Trophoblast cell (in vitro differentiated cells and primary cell): ENCODE measurements around the gene PRUNE2.

ENCODE experiments used
- DNase-seq, 2 donors: peaks; one replicate each; pipeline ENCODE4 v3.0.0-alpha.2; 2016
- H2AFZ ChIP-seq: 2 replicates; pipeline ENCODE4 v1.6.1; 2013; ENCODE audit warnings: low read length, moderate library complexity, mild to moderate bottlenecking; ENCODE audit not compliant: insufficient read depth, poor library complexity
- H2AK5ac ChIP-seq: 2 replicates; pipeline ENCODE4 v1.6.1; 2013; ENCODE audit warnings: mild to moderate bottlenecking, low read length
- H2BK120ac ChIP-seq: 2 replicates; pipeline ENCODE4 v1.6.1; 2013; ENCODE audit warnings: low read length, mild to moderate bottlenecking, moderate library complexity; ENCODE audit not compliant: insufficient read depth, poor library complexity
- H2BK12ac ChIP-seq: 2 replicates; pipeline ENCODE4 v1.6.1; 2013; ENCODE audit warnings: mild to moderate bottlenecking, low read length, moderate library complexity
- H2BK5ac ChIP-seq: 2 replicates; pipeline ENCODE4 v1.6.1; 2013; ENCODE audit warnings: low read length, low read depth, moderate library complexity, mild to moderate bottlenecking; ENCODE audit not compliant: poor library complexity
- H3K14ac ChIP-seq: 2 replicates; pipeline ENCODE4 v1.6.1; 2013; ENCODE audit warnings: mild to moderate bottlenecking, low read length
- H3K18ac ChIP-seq: 2 replicates; pipeline ENCODE4 v1.6.1; 2013; ENCODE audit warnings: mild to moderate bottlenecking, low read length
- H3K23ac ChIP-seq: 2 replicates; pipeline ENCODE4 v1.6.1; 2013; ENCODE audit warnings: low read length
- H3K27ac ChIP-seq: 2 replicates; pipeline ENCODE4 v1.5.1; 2013; ENCODE audit warnings: low read depth, mild to moderate bottlenecking, inconsistent platforms, low read length, moderate library complexity
- H3K27me3 ChIP-seq: 2 replicates; pipeline ENCODE4 v1.6.1; 2013; ENCODE audit warnings: inconsistent platforms, mild to moderate bottlenecking, low read length, moderate library complexity; ENCODE audit not compliant: insufficient read depth
- H3K36me3 ChIP-seq, 2 experiments: 1 replicate in 1 of 2; 2 replicates in 1 of 2; pipeline ENCODE4 v1.6.1; 2013; ENCODE audit warnings: low read length in 2 of 2, mild to moderate bottlenecking in 2 of 2, moderate library complexity in 1 of 2; ENCODE audit not compliant: insufficient read depth in 2 of 2, control insufficient read depth in 1 of 2
- H3K4ac ChIP-seq: 2 replicates; pipeline ENCODE4 v1.6.1; 2013; ENCODE audit warnings: low read depth, mild to moderate bottlenecking, low read length, moderate library complexity
- H3K4me1 ChIP-seq, 2 experiments: 1 replicate in 1 of 2; 2 replicates in 1 of 2; pipeline ENCODE4 v1.6.1; 2013; ENCODE audit warnings: low read length in 2 of 2, mild to moderate bottlenecking in 2 of 2, moderate library complexity in 1 of 2; ENCODE audit not compliant: insufficient read depth in 2 of 2, control insufficient read depth in 1 of 2
- H3K4me2 ChIP-seq: 2 replicates; pipeline ENCODE4 v1.6.1; 2013; ENCODE audit warnings: inconsistent platforms, mild to moderate bottlenecking, low read length, moderate library complexity
- H3K4me3 ChIP-seq: 2 replicates; pipeline ENCODE4 v1.5.1; 2013; ENCODE audit warnings: mild to moderate bottlenecking, low read depth, low read length, inconsistent platforms
- H3K79me1 ChIP-seq: one replicate; pipeline ENCODE4 v1.6.1; 2013; ENCODE audit warnings: low read length
- H3K79me2 ChIP-seq: 2 replicates; pipeline ENCODE4 v1.6.1; 2013; ENCODE audit warnings: low read length, mild to moderate bottlenecking; ENCODE audit not compliant: control insufficient read depth, insufficient read depth, poor library complexity
- H3K9ac ChIP-seq: 2 replicates; pipeline ENCODE4 v1.6.1; 2013; ENCODE audit warnings: mild to moderate bottlenecking, low read length
- H3K9me3 ChIP-seq: 2 replicates; pipeline ENCODE4 v1.6.1; 2013; ENCODE audit warnings: low read depth, mild to moderate bottlenecking, control low read depth, inconsistent platforms, low read length; ENCODE audit not compliant: insufficient read depth
- H4K12ac ChIP-seq: 2 replicates; pipeline ENCODE4 v1.6.1; 2013; ENCODE audit warnings: low read depth, mild to moderate bottlenecking, low read length, moderate library complexity
- H4K8ac ChIP-seq: 2 replicates; pipeline ENCODE4 v1.6.1; 2013; ENCODE audit warnings: low read depth, mild to moderate bottlenecking, low read length, moderate library complexity
- H4K91ac ChIP-seq: one replicate; pipeline ENCODE4 v1.6.1; 2013; ENCODE audit warnings: low read depth, mild to moderate bottlenecking, low read length, moderate library complexity
- WGBS: extraction: QIAGEN DNeasy Blood & Tissue Kit; methylation state at CpG from one replicate; pipeline ENCODE4 v1.1.7; 2013; ENCODE audit warnings: missing lambda C conversion rate; ENCODE audit not compliant: insufficient read length, insufficient coverage; ENCODE audit errors: extremely low coverage; 5-methylcytosine and 5-hydroxymethylcytosine counted together

Gene PRUNE2

GRCh38 chr9:76575761-76576160 lies 330.2 kb downstream of the PRUNE2 start:
- H3K79me2 ChIP-seq = no peaks in the 10 kb centered on the region
- no peaks in the 10 kb centered on the region for H3K36me3 ChIP-seq
- H3K9me3 ChIP-seq = no peaks in the 10 kb centered on the region
- H3K4me2 ChIP-seq = no peak overlapping the region
- peak in 1 of 2 donors; percentile 53 for DNase-seq
- no peak overlapping the region for H3K9ac ChIP-seq
- H3K4me3 ChIP-seq = no peak overlapping the region
- H2BK120ac ChIP-seq = no peak overlapping the region
- H2BK5ac ChIP-seq = no peak overlapping the region
- H3K79me1 ChIP-seq = no peaks in the 10 kb centered on the region
- H3K18ac ChIP-seq = no peak overlapping the region
- no peak overlapping the region for H3K27ac ChIP-seq
- H2BK12ac ChIP-seq = peak overlapping the region; percentile 21
- no peak overlapping the region for H3K23ac ChIP-seq
- H3K14ac ChIP-seq = no peak overlapping the region
- no peak overlapping the region for H3K4ac ChIP-seq
- no CpG with 5 or more reads among the region's 2 CpGs for WGBS
- H4K91ac ChIP-seq = no peak overlapping the region
- H2AFZ ChIP-seq = no peak overlapping the region
- no peaks in the 10 kb centered on the region for H3K27me3 ChIP-seq
- no peak overlapping the region for H2AK5ac ChIP-seq
- H4K8ac ChIP-seq = no peak overlapping the region
- no peak overlapping the region for H4K12ac ChIP-seq
- H3K4me1 ChIP-seq = peaks cover 2% of the 10 kb centered on the region in 2 experiments

GRCh38 chr9:76573905-76574760 lies 331.8 kb downstream of the PRUNE2 start:
- Histone ChIP-seq H2BK120ac (no peak overlapping the region), H3K4me3 (peak overlapping the region; percentile 32), H3K27me3 (no peaks in the 10 kb centered on the region), H3K4me1 (peaks cover 2% of the 10 kb centered on the region in 2 experiments), H2BK5ac (no peak overlapping the region), H3K9me3 (peaks cover 2% of the 10 kb centered on the region), H2AFZ (no peak overlapping the region), H3K27ac (no peak overlapping the region), H4K91ac (no peak overlapping the region), H3K14ac (no peak overlapping the region), H3K9ac (no peak overlapping the region), H3K36me3 (no peaks in the 10 kb centered on the region), H2BK12ac (no peak overlapping the region), H3K79me1 (no peaks in the 10 kb centered on the region), H3K4ac (no peak overlapping the region), H4K8ac (no peak overlapping the region), H3K18ac (no peak overlapping the region), H3K23ac (no peak overlapping the region), H4K12ac (no peak overlapping the region), H3K79me2 (no peaks in the 10 kb centered on the region), H2AK5ac (no peak overlapping the region), H3K4me2 (no peak overlapping the region)
- no peak for DNase-seq
- no CpG with 5 or more reads among the region's 9 CpGs for WGBS

- Histone ChIP-seq H3K9me3 (peaks cover 2% of the 10 kb centered on the region), H3K79me2 (no peaks in the 10 kb centered on the region), H2BK12ac (no peak overlapping the region), H3K9ac (no peak overlapping the region), H4K8ac (no peak overlapping the region), H3K79me1 (no peaks in the 10 kb centered on the region), H3K18ac (no peak overlapping the region), H4K91ac (no peak overlapping the region), H3K27me3 (no peaks in the 10 kb centered on the region), H2BK5ac (no peak overlapping the region), H2AFZ (no peak overlapping the region), H3K4me2 (no peak overlapping the region), H4K12ac (no peak overlapping the region), H3K27ac (no peak overlapping the region), H2AK5ac (no peak overlapping the region), H3K4me1 (peaks cover 2% of the 10 kb centered on the region in 2 experiments), H2BK120ac (no peak overlapping the region), H3K36me3 (no peaks in the 10 kb centered on the region), H3K14ac (no peak overlapping the region), H3K4me3 (no peak overlapping the region), H3K23ac (no peak overlapping the region), H3K4ac (no peak overlapping the region)
- no peak for DNase-seq
Observed at GRCh38 chr9:76573408-76573807, 332.5 kb downstream of the PRUNE2 start.

DNA sequence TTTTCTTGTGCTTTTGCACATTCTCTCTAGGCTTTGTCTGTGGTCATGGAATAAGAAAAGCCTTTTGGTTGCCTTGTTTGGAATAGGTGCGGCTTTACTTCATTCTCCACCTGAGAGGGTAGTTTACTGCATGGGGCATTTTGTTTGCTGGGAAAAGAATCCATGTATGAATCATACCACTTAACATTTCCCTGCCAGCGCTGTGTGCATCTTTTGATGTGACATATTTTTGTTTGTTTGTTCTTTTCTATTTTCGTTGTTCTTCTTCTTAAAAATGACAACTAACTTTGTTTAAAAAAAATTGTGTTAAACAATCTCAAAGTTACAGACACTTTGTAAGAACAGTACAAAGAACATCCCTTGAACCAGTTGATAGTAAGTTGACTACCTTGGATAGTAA lies 333.8 kb downstream of the PRUNE2 start:
- peaks cover 2% of the 10 kb centered on the region for H3K9me3 ChIP-seq
- H3K14ac ChIP-seq = no peak overlapping the region
- H3K27ac ChIP-seq = no peak overlapping the region
- H4K8ac ChIP-seq = no peak overlapping the region
- no peaks in the 10 kb centered on the region for H3K79me1 ChIP-seq
- no peak overlapping the region for H4K91ac ChIP-seq
- peaks cover 2% of the 10 kb centered on the region in 2 experiments for H3K4me1 ChIP-seq
- H3K4me3 ChIP-seq = no peak overlapping the region
- H2BK120ac ChIP-seq = no peak overlapping the region
- H3K27me3 ChIP-seq = no peaks in the 10 kb centered on the region
- no peaks in the 10 kb centered on the region for H3K79me2 ChIP-seq
- no peak overlapping the region for H3K18ac ChIP-seq
- WGBS = no CpG with 5 or more reads among the region's 3 CpGs
- H2AFZ ChIP-seq = no peak overlapping the region
- H3K4ac ChIP-seq = no peak overlapping the region
- H4K12ac ChIP-seq = no peak overlapping the region
- peak in 1 of 2 donors; percentile 42 for DNase-seq
- H3K9ac ChIP-seq = no peak overlapping the region
- H2AK5ac ChIP-seq = no peak overlapping the region
- no peak overlapping the region for H2BK5ac ChIP-seq
- no peaks in the 10 kb centered on the region for H3K36me3 ChIP-seq
- H3K4me2 ChIP-seq = no peak overlapping the region
- no peak overlapping the region for H3K23ac ChIP-seq
- H2BK12ac ChIP-seq = no peak overlapping the region
